ENCODE data around the gene PLEKHG5.

GRCh38 chr1:6498576-6499111 is 7.2 kb upstream of the PLEKHG5 start:
- no peak for TF ChIP-seq CTCF (IDR thresholded peaks at IDR 0.05)
- no peak for TF ChIP-seq EZH2 (IDR thresholded peaks at IDR 0.05; ENCODE audit: borderline replicate concordance, insufficient read depth, low read depth, low read length, poor library complexity, severe bottlenecking)

Measured in B cell (primary cell).